Left renal cortex interstitium (tissue), 4 donors: ENCODE measurements around the gene B4GALT1. TPM values are rescaled to one million over a fixed set of nuclear protein-coding genes. Genes with fewer than 3 reads are reported as not detected.
"Not testable (repeated sequence)": the region's sequence is repeated elsewhere in the genome, so short reads cannot be mapped to it uniquely, and the experiment has no call there.

ENCODE experiments used
- DNase-seq, 4 donors: peaks; one replicate each; pipeline ENCODE4 v3.0.0-alpha.2; 2013; ENCODE audit warnings: low read depth in 4 of 4, low spot score in 2 of 4, missing footprints in 1 of 4
- polyA plus RNA-seq, 4 donors: library from polyadenylated mRNA; unstranded; fragments of 120-200 nt; gene quantifications; one replicate each; pipeline ENCODE4 v1.2.1, GENCODE V29; 2013; ENCODE audit not compliant: insufficient read length in 4 of 4

B4GALT1 gene
- polyA plus RNA-seq, 4 donors: 82.9 to 117 (median 105) TPM

DNA sequence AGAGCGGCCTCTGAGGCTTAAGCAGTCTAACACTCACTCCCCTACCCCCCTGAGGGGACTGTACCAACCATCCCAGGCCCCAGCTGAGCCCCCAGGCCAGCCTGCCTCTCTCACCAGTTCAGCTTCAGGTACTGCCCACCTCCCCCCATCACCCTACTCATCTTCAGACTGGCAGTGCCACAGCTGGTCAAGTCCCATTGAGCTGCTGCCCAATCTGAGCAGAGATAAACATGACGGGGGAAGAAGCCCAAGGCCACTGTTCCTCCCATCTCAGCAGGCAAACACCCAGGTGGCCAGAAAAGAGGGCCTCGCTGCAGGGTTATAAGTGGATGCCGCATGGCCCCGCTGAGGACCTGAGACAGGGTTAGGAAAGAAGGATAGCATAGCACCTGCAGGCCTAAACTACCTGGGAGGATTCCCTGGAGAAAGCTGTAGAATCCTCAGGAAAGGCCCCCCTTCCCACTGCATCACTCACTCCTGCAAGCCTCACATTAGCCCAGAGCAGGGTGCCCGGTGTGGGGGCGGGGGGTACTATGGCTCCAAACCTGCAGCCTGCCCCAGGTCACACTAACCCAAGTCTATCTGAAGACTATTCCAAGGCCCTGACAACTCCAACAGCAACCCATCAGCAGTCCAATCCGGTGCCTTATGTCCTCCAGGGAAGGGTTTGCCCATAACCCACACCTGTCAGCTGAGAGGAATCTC is 3.6 kb downstream of the B4GALT1 start:
- no peak for DNase-seq

DNA sequence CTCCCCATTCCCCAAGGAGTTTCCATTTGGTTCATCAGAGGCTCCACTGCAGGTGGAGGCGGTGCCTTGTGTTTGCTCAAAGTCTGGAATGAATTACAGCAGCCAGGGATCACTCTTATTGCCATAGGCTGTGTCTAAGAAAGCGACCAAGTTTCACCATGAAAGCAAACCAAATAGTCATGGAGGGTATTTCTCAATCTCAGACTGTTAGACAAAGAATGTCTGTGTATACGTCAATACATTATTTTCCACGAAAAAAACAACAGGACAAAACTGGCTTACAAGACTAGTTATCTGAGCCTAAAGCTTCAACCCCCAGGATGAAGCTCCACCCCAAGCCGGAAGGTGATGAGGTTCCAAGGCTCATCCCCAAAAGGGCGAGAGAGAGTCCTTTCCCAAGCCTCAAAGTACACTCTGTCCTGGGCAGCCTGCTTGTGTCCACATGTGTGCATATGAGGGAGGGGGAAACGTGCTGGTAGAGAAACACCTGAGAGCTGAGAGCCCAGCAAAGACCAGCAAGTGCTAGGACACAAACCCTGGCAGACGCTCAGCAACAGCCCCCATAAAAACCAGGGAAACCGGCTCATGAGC is 4.3 kb downstream of the B4GALT1 start:
- DNase-seq: no peak

DNA sequence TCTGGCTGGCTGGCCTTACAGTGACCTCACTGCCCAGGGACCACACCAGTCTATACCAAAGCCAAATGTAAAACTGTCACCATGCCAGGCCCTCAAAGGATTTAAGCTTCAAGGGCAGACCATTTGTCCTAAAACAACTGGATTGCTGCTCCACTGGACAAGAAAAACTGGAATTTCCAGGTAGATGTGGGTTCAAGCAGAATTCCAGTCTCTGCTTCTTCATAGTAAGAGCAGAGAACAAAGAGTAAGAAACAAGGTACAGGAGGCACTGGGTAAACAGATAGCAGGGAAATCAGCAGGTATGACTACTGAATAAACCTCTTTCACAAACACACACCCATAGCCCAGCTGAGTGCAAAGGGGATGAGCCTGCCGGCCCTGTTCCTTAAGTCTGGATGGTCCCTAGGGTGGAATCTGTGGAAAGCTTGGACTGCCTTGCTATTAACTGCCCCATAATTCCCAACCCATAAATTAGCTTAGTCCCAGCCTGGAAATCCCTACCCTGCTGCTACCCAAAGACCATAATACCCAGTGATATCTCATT is 5.5 kb downstream of the B4GALT1 start:
- DNase-seq: no peak

- no peak for DNase-seq
Measured at GRCh38 chr9:33161011-33161588, 6.0 kb downstream of the B4GALT1 start.

- not testable (repeated sequence) for DNase-seq
Measured at GRCh38 chr9:33160446-33160845, 6.7 kb downstream of the B4GALT1 start.

DNA sequence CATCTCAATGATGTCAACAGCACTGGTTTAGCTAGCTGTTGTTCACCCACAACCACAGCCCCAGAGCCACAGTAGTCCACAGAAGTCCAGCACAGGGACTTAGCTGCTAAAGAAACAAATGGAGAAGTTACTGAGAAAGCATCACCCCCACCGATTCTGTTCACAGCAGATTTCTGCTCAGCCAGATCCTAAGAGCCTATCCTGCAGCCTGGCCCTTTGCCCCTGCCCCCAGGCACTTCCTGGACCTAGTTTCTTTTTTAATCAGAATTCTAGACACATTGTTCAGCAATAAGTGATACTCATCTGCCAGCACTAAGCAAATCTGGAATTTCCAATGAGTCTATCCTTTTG is 7.4 kb downstream of the B4GALT1 start:
- no peak for DNase-seq

- no peak for DNase-seq
Measured at GRCh38 chr9:33158843-33159776, 8.0 kb downstream of the B4GALT1 start.

DNA sequence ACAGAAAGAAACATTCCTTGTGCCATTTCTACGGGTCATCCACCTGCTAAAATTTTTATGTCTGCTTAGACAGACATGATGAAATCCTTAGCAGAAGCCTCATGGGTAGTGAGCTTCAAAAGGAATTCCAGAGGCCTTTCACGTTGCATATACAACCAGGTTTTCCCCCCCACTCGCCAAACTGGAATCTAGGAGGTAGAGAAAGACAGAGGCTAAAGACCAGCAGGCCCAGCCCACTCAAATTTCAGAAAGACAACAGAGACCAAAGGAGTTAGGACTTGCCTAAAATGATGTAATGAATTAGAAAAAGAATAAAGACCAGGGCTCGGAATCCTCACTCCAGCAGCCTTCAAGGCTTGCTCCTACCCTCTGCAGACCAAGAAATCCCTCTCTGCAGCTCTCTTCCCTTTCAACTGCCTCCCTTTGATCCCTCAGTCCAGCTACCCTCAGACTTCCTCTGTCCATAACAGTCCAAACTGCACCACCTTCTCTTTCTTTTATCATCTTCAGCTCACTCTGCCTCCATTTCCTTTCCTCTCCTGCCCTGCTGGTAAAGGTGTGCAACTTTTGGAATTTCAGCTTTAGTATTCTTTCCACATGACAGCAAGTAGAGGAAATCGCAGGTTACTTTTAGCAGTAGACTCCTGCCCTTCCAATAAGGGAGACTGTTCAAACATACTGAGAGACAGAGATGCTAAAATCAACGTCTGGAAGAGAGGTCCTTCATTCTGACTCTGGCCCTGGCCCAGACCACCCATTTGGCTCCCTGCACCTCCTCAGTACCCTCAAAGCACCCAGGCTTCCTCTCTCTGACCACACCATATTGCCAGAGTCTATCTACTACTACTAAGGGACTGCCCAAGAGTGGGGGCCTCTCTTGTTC is 8.9 kb downstream of the B4GALT1 start:
- no peak for DNase-seq

DNA sequence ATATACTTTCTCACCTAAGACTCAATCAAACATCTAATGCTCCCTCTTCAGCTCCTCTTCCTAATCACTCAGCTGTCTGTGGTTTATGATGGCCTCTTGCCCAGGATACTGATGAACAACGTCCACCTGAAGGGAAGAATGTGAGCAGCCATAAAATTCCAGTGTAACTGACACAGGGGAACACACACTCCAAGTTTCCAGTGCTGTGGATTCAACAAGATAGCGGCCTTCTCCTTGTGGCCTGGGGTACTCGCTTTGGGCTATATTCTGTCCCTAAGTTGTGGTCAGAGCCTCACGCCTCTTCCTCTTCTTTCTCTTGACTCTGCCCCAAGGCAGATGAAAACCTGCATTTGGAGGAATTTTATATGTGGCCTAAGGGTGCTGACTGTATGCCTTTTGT is 11.7 kb downstream of the B4GALT1 start:
- DNase-seq: no peak

DNA sequence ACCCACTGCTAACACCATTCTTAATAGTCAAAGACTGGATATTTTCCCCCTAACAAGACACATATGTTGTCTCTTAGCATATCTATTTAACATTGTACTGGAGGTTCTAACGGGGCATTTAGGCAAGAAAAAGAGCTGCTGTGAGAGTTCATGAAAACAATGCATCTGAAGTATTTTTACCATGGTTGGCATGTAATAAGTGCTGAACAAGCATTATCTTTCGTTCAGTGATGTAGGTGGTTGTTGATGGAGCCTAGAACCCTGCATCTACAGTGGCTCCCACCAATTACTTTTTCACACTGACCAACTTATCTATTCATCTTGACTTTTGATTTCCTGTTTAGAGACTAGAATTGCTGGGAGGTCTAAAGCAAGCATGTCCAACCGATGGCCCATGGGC is 12.8 kb downstream of the B4GALT1 start:
- DNase-seq: no peak

DNA sequence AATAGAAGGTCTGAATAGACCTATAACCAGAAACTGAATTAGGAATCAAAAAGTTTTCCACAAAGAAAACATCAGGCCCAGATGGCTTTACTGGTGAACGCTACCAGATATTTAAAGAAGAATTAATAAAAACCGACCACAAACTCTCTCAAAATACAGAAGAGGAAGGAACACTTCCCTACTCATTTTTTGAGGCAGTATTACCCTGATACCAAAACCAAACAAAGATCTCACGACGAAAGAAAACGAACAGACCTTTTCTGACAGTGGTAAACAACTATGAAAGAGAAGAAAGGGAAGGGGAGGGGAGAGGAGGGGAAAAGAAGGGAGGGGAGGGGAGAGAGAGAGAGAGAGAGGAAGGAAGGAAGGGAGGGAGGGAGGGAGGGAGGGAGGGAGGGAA is 13.5 kb downstream of the B4GALT1 start:
- DNase-seq: no peak

DNA sequence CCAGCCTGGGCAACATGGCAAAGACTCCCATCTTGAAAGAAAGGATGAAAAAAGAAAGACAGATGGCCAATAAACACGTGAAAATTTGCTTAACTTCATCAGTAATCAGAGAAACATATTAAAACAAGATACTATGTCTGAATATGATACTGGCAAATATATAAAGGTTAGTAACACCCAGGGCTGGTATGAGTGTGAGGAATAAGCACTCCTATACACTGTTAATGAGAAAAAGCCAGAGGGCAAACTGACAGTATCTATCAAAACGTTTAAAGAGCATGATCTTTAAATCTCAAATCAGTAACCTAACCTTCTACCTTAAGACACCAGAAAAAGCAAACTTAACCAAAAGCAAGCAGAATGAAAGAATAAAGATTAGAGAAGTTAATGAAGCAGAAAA is 14.1 kb downstream of the B4GALT1 start:
- DNase-seq: no peak

GRCh38 chr9:33151601-33152000 is 15.5 kb downstream of the B4GALT1 start:
- DNase-seq: no peak

- DNase-seq: no peak
Measured at GRCh38 chr9:33151007-33151557, 16.1 kb downstream of the B4GALT1 start.

GRCh38 chr9:33148367-33149014 is 18.6 kb downstream of the B4GALT1 start:
- DNase-seq: no peak

GRCh38 chr9:33147416-33148169 is 19.5 kb downstream of the B4GALT1 start:
- DNase-seq: no peak

- no peak for DNase-seq
Measured at GRCh38 chr9:33146298-33146697, 20.8 kb downstream of the B4GALT1 start.

GRCh38 chr9:33144551-33144950 is 22.6 kb downstream of the B4GALT1 start:
- no peak for DNase-seq
